ENCODE data around the gene LEMD1.

LEMD1 gene, protein sequence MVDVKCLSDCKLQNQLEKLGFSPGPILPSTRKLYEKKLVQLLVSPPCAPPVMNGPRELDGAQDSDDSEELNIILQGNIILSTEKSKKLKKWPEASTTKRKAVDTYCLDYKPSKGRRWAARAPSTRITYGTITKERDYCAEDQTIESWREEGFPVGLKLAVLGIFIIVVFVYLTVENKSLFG

GRCh38 chr1:205421798-205422197 is at the start of gene LEMD1:
Gene LEMD1, minus strand, starts transcription at chr1:205422056. Its CDS starts 1,520 bp downstream, at chr1:205420536.
- DNase-seq (ENCODE audit: low read depth in 2 of 2), result no peak

- no peak for DNase-seq (ENCODE audit: low read depth in 2 of 2)
These were observed 48.3 kb upstream of the LEMD1 start for GRCh38 chr1:205470131-205470530.

GRCh38 chr1:205466595-205467220 is 44.9 kb upstream of the LEMD1 start:
- no peak for DNase-seq (ENCODE audit: low read depth in 2 of 2)

DNA sequence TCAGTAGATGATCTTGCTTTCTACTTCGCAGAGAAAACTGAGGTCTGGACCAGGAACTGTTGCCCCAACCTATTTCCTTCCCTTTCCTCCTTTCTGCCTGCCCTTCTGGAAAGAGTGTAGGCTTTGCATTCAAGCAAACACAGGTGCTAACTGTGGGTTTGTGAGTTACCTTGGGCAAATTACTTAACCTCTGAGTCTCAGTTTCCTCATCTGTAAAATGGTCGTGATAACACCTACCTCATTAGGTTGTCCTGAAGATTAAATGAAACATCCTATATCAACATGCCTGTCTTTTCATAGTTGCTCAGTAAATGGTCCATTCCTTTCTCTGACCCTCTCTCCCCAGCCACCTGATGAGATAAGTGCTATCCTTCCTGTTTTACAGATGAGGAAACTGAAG is 43.5 kb upstream of the LEMD1 start:
- no peak for DNase-seq (ENCODE audit: low read depth in 2 of 2)

DNA sequence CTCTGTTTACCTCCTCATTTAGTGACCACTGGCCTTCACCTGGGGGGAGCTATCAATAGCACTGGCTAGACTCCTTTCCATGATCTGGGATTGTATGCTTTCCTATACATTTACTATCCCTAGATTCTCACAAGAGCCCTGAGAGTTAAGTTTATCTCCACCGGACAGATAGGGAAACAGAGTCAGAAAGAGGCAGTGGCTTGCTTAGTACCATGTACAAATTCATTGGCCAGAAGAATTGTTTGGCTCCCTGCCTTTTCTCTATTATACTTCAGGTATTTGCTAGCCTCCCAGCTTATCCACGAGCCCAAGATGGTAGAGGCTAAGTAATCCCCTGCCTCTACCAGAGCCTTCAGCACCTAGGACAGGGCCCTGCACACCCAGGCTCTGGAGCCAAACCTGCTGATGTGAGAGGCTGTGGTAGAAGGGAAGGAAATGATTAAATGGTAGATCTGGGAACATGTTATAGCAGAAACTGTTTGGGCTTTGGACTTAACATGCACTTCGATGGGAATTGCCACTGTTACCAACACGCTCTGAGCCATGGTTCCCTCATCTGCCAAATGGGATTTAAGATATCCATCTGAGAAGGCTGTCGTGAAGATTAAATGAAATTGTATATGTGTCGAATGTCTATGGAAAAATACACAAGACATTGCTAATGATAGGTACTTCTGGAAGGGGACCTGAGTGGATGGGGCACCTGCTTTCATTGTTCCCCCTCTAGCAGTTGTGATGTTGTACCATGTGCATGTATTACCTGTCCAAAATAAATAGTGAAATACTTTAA is 37.1 kb upstream of the LEMD1 start:
- DNase-seq (ENCODE audit: low read depth in 2 of 2), result no peak

- DNase-seq (ENCODE audit: low read depth in 2 of 2), result no peak
These were observed 35.3 kb upstream of the LEMD1 start for GRCh38 chr1:205456868-205457745.

DNA sequence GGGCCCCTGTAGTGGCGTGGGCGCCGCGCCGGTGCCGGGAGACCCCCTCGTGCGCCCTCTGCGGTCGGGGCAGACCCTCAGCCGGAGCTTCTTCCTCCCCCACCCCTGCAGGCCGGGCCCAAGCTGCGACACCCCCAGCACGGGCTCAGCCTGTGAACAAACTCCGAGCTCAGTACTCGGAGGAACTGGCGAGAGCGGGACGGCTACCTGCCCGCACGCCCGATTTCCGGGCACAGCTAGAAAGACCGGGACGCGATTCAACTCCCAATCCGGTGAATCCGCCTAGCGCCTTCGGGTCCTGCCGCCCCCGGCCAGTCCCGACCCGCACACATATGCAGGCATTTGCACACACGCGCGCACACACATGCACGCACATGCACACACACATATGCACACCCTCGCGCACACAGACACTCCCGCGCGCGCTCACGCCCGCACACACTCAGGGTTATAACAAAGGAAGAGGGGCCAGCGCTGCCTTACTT is 34.6 kb upstream of the LEMD1 start:
- DNase-seq (ENCODE audit: low read depth in 2 of 2), result no peak

DNA sequence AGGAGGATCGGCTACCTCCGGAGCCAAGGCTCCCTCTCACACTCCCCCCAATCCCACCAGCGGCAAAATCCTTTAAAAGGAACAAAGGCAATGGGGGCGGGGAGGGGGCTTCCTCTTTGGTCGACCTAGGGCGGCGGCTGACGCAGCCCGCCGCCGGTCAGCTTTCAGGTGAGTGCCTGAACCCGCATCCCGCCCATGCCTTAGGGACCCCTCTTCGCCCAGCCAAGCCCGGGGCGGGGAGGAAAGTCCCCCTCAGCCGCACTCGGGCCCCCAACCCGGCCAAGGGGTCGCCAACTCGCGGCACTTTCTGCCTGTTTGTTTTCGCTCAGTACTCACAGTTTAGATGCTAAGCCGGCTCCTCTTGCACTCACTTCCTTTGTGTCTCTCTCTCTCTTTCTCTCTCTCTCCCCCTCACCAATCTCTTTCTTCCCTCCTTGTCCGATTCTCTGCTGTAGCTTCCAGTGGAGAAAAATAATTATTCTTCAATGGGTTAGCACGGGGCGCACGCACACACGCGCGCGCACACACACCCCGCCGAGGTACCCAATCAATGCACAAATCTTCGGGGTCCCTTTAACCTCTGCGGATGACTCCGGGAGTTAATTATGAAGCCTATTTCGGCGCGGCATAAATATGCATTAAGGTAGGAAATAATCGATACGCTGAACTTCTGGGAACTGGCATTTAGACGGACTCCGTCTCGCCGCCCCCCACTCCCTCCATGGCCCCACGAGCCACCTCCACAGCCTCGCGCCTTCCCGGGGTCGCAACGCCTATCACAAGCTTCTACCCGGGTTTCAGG is 33.9 kb upstream of the LEMD1 start, which contains the start of gene BLACAT1:
Gene BLACAT1 (minus strand): TSS at position 465 of the 802 bp plus-strand sequence.
- no peak for DNase-seq (ENCODE audit: low read depth in 2 of 2)

DNA sequence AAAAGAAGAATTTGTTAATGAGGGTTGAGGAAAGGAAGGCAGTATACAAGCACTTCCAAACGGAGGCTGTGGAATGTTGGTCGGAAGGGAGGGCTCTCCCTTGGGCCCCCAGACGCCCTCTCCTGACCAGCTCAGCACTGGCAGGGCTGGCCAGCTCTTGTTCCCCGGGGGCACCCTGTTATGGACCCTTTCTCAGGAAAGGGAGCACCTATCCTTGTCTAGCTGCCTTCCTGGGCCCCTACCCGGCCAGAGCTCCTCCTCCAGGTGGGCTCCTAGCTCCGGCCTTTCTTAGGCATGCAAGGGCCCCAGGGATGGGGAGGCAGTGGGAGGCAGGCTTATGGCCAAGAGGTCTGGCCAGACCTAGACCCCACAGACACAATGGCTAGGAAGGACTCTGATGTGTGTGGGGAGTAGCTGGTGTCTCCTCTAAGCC is 33.1 kb upstream of the LEMD1 start:
- DNase-seq (ENCODE audit: low read depth in 2 of 2), result no peak

GRCh38 chr1:205453466-205453865 is 31.6 kb upstream of the LEMD1 start:
- DNase-seq (ENCODE audit: low read depth in 2 of 2), result no peak

- no peak for DNase-seq (ENCODE audit: low read depth in 2 of 2)
These were observed 31.1 kb upstream of the LEMD1 start for GRCh38 chr1:205452933-205453332.

GRCh38 chr1:205452364-205452763 is 30.5 kb upstream of the LEMD1 start:
- DNase-seq (ENCODE audit: low read depth in 2 of 2), result no peak

GRCh38 chr1:205451759-205452164 is 29.9 kb upstream of the LEMD1 start:
- no peak for DNase-seq (ENCODE audit: low read depth in 2 of 2)

- DNase-seq (ENCODE audit: low read depth in 2 of 2), result no peak
These were observed 29.3 kb upstream of the LEMD1 start for GRCh38 chr1:205451202-205451601.

DNA sequence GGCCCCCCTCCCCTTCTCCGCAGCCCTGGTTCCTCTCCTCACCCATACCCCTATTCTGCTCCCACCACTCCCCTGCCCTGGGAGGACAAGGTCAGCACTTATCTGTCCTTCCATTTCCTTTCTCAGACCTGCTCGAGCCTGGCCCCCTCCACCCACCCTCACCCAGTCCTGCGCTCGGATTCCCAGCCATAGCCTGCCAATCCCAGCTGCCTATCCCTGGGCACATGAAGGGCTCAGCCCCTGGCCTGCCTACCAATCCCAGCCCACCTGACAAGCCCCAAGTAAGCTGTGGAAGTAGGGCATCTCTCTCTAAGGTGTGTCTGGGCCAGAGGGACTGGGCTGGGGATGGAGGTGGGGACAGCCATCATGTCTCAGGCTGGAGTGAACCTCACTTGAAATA is 28.6 kb upstream of the LEMD1 start:
- DNase-seq (ENCODE audit: low read depth in 2 of 2), result no peak

- no peak for DNase-seq (ENCODE audit: low read depth in 2 of 2)
These were observed 28.0 kb upstream of the LEMD1 start for GRCh38 chr1:205449750-205450443.

DNA sequence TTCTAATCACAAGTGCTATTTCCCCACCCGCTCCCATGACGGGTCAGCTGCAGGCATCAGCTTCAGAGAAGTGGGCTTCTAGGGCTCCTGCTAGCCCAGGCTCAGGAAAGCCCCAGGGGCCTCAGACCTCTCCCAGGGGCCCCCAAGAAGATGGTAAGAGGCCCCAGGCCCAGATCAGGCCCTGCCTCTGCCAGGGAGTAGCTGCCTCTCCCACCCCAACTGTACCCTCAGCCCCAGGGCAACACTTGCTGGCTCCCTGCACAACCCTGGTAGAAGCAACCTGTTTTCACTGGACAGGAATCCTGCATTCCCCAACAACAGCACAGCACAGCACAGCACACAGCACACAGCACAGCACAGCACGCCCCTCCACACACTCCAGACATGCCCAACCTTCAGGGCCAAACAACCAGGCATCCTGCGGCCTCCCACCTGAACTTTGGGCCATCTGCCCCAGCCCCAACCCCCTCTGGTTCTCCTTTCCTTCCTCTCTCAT is 27.4 kb upstream of the LEMD1 start:
- no peak for DNase-seq (ENCODE audit: low read depth in 2 of 2)

- DNase-seq (ENCODE audit: low read depth in 2 of 2), result no peak
These were observed 26.8 kb upstream of the LEMD1 start for GRCh38 chr1:205448540-205449253.
